TTC549 (cell line): ENCODE data around the gene FAT2.
"Not testable (repeated sequence)": the region's sequence is repeated elsewhere in the genome, so short reads cannot be mapped to it uniquely, and the experiment has no call there.

ENCODE experiments used
- FAIRE-seq: peaks from 2 replicates; lab custom pipeline; 2012; peaks lifted over from hg19 to GRCh38; lab: Jason Lieb, UNC

Gene FAT2

GRCh38 chr5:151614565-151614964 is 23.4 kb upstream of the FAT2 start:
- no peak for FAIRE-seq

- no peak for FAIRE-seq
These were observed 21.7 kb upstream of the FAT2 start for GRCh38 chr5:151612689-151613427.

GRCh38 chr5:151611127-151611775 is 20.1 kb upstream of the FAT2 start:
- FAIRE-seq: no peak

- no peak for FAIRE-seq
These were observed 17.4 kb upstream of the FAT2 start for GRCh38 chr5:151608522-151608921.

GRCh38 chr5:151607304-151607703 is 16.2 kb upstream of the FAT2 start:
- FAIRE-seq: no peak

GRCh38 chr5:151605559-151605958 is 14.4 kb upstream of the FAT2 start:
- no peak for FAIRE-seq

- FAIRE-seq: no peak
These were observed 11.7 kb upstream of the FAT2 start for GRCh38 chr5:151602806-151603205.

- FAIRE-seq: no peak
These were observed 10.3 kb upstream of the FAT2 start for GRCh38 chr5:151601391-151601790.

- FAIRE-seq: no peak
These were observed 9.0 kb upstream of the FAT2 start for GRCh38 chr5:151600069-151600665.

- FAIRE-seq: no peak
These were observed 7.9 kb upstream of the FAT2 start for GRCh38 chr5:151598984-151599383.

GRCh38 chr5:151598549-151598948 is 7.4 kb upstream of the FAT2 start:
- no peak for FAIRE-seq

GRCh38 chr5:151597749-151598148 is 6.6 kb upstream of the FAT2 start:
- no peak for FAIRE-seq

- FAIRE-seq: no peak
These were observed 5.9 kb upstream of the FAT2 start for GRCh38 chr5:151596828-151597539.

GRCh38 chr5:151595411-151595826 is 4.3 kb upstream of the FAT2 start:
- no peak for FAIRE-seq

GRCh38 chr5:151592855-151593408 is 1.8 kb upstream of the FAT2 start:
- FAIRE-seq: no peak

GRCh38 chr5:151589878-151590570 is 1.1 kb downstream of the FAT2 start:
- no peak for FAIRE-seq

- FAIRE-seq: no peak
These were observed 3.2 kb downstream of the FAT2 start for GRCh38 chr5:151587796-151588555.

- no peak for FAIRE-seq
These were observed 5.2 kb downstream of the FAT2 start for GRCh38 chr5:151585970-151586369.

GRCh38 chr5:151585344-151585743 is 5.8 kb downstream of the FAT2 start:
- FAIRE-seq: not testable (repeated sequence)

GRCh38 chr5:151584057-151584937 is 6.8 kb downstream of the FAT2 start:
- no peak for FAIRE-seq
